Bronchial epithelial cell (primary cell): ENCODE results near the gene RFX4. TPM values are rescaled to one million over a fixed set of nuclear protein-coding genes. Genes with fewer than 3 reads are reported as not detected.
"Not testable (repeated sequence)": the region's sequence is repeated elsewhere in the genome, so short reads cannot be mapped to it uniquely, and the experiment has no call there.

Source experiments
- DNase-seq: peaks from one replicate; pipeline ENCODE4 v3.0.0-alpha.2; 2010; ENCODE audit warnings: low read depth
- FAIRE-seq: peaks from 2 replicates; lab custom pipeline; 2011; peaks lifted over from hg19 to GRCh38; lab: Jason Lieb, UNC
- H3K27me3 ChIP-seq: 2 replicates; pipeline ENCODE4 v1.5.1; 2011; ENCODE audit warnings: low read length; ENCODE audit not compliant: control insufficient read depth, insufficient read depth
- H3K36me3 ChIP-seq: 2 replicates; pipeline ENCODE4 v1.5.1; 2011; ENCODE audit warnings: low read length; ENCODE audit not compliant: control insufficient read depth, insufficient read depth
- H3K4me3 ChIP-seq: 2 replicates; pipeline ENCODE4 v1.5.1; 2011; ENCODE audit warnings: mild to moderate bottlenecking, low read depth, low read length, control low read depth
- CTCF ChIP-seq: IDR thresholded peaks from 2 replicates; pipeline ENCODE4 v1.5.1; 2011; ENCODE audit warnings: mild to moderate bottlenecking, moderate library complexity, low read length, control low read depth, inconsistent platforms; ENCODE audit not compliant: insufficient read depth, severe bottlenecking
- total RNA-seq: library from RNA; depleted of rRNA; stranded (reverse); fragments of >200 nt; gene quantifications from 2 replicates; pipeline ENCODE4 v1.2.1, GENCODE V29; 2014

The RFX4 gene
- total RNA-seq, 1 donor from 2014 or later, result not detected

GRCh38 chr12:106605254-106605653 is 22.4 kb downstream of the RFX4 start:
- no peaks in the 10 kb centered on the region for H3K36me3 ChIP-seq
- H3K4me3 ChIP-seq, result no peak overlapping the region
- FAIRE-seq (no peak), DNase-seq (no peak)
- no peaks in the 10 kb centered on the region for H3K27me3 ChIP-seq
- TF ChIP-seq CTCF, result no peak

- H3K27me3 ChIP-seq, DNase-seq, H3K36me3 ChIP-seq, H3K4me3 ChIP-seq, FAIRE-seq: not testable (repeated sequence)
Measured at GRCh38 chr12:106620588-106620987, 37.8 kb downstream of the RFX4 start.

- no peak for TF ChIP-seq CTCF
- Histone ChIP-seq H3K4me3 (no peak overlapping the region), H3K27me3 (no peaks in the 10 kb centered on the region), H3K36me3 (no peaks in the 10 kb centered on the region)
- FAIRE-seq (no peak), DNase-seq (peak; percentile 26)
Measured at GRCh38 chr12:106625976-106626375, 43.2 kb downstream of the RFX4 start.

GRCh38 chr12:106629797-106630659 is 47.2 kb downstream of the RFX4 start:
- no peak for TF ChIP-seq CTCF
- Histone ChIP-seq H3K36me3 (no peaks in the 10 kb centered on the region), H3K27me3 (peaks cover 2% of the 10 kb centered on the region), H3K4me3 (no peak overlapping the region)
- FAIRE-seq, result no peak
- no peak for DNase-seq

GRCh38 chr12:106631150-106631549 is 48.3 kb downstream of the RFX4 start:
- no peaks in the 10 kb centered on the region for H3K36me3 ChIP-seq
- no peak overlapping the region for H3K4me3 ChIP-seq
- TF ChIP-seq CTCF, result no peak
- no peak for DNase-seq
- FAIRE-seq, result peak; percentile 7
- H3K27me3 ChIP-seq, result peaks cover 2% of the 10 kb centered on the region

- H3K27me3 ChIP-seq, result peaks cover 2% of the 10 kb centered on the region
- DNase-seq, result no peak
- no peak for FAIRE-seq
- no peaks in the 10 kb centered on the region for H3K36me3 ChIP-seq
- no peak for TF ChIP-seq CTCF
- no peak overlapping the region for H3K4me3 ChIP-seq
Measured at GRCh38 chr12:106631797-106632196, 49.0 kb downstream of the RFX4 start.
